Measurements from ENCODE around the gene LAD1. TPM values are rescaled to one million over a fixed set of nuclear protein-coding genes. Genes with fewer than 3 reads are reported as not detected.

LAD1 gene
- total and polyA plus RNA-seq, 8 donors, result 28.7 to 62.5 (median 44.3) TPM

GRCh38 chr1:201379733-201380242 lies 19.3 kb downstream of the LAD1 start:
- no peaks in the 10 kb centered on the region for H3K27me3 ChIP-seq
- 65 to 70% methylated on average over 9 of the region's 9 CpGs for WGBS, 2 donors
- no peaks in the 10 kb centered on the region for H3K36me3 ChIP-seq
- TF ChIP-seq CTCF (IDR thresholded peaks at IDR 0.05), result no peak
- DNase-seq, result peak in 1 of 6 donors; percentile 63
- no peaks in the 10 kb centered on the region for H3K4me1 ChIP-seq
- intact Hi-C loops (cut with DNase I), result no loop called here
- ATAC-seq, result peak in 1 of 4 donors; percentile 19
- no peaks in the 10 kb centered on the region for H3K9me3 ChIP-seq
- no peak for FAIRE-seq
- H3K27ac ChIP-seq, result no peak overlapping the region
- no peak overlapping the region for H3K4me3 ChIP-seq

GRCh38 chr1:201378804-201379203 lies 20.3 kb downstream of the LAD1 start:
- peak in 2 of 4 donors; percentile 6 to 13 for ATAC-seq
- Histone ChIP-seq H3K27me3 (no peaks in the 10 kb centered on the region), H3K9me3 (no peaks in the 10 kb centered on the region), H3K4me3 (no peak overlapping the region), H3K4me1 (no peaks in the 10 kb centered on the region), H3K36me3 (no peaks in the 10 kb centered on the region), H3K27ac (no peak overlapping the region)
- 35 to 49% methylated on average over 6 of the region's 6 CpGs for WGBS, 2 donors
- intact Hi-C loops (cut with DNase I), result no loop called here
- no peak for DNase-seq
- no peak for TF ChIP-seq CTCF (IDR thresholded peaks at IDR 0.05)
- FAIRE-seq, result no peak

- ATAC-seq, result no peak
- DNase-seq, result no peak
- Histone ChIP-seq H3K4me3 (no peak within 1 kb of the TSS), H3K36me3 (no peaks in the 10 kb centered on the region), H3K4me1 (no peaks in the 10 kb centered on the region), H3K27ac (no peak within 1 kb of the TSS), H3K9me3 (no peaks in the 10 kb centered on the region), H3K27me3 (no peaks in the 10 kb centered on the region)
- WGBS, 2 donors, result 45 to 56% methylated on average over 9 of the region's 9 CpGs
- no peak for FAIRE-seq
- intact Hi-C loops (cut with DNase I), result no loop called here
- no peak for TF ChIP-seq CTCF (IDR thresholded peaks at IDR 0.05)
Observed at GRCh38 chr1:201377611-201378092, 21.5 kb downstream of the LAD1 start, which contains the start of gene TNNT2. TNNT2 (minus strand) TSS chr1:201377680; CDS start chr1:201373254, 4,426 bp downstream.

GRCh38 chr1:201376464-201377374 lies 22.4 kb downstream of the LAD1 start:
- WGBS, 2 donors, result 31 to 36% methylated on average over 11 of the region's 11 CpGs

More at GRCh38 chr1:201376464-201377374, 22.4 kb downstream of the LAD1 start:
- peak; percentile 41 to 68 (median 58) for ATAC-seq
- intact Hi-C loops (cut with DNase I), result no loop called here
- no peak for FAIRE-seq
- Histone ChIP-seq H3K4me3 (no peak overlapping the region), H3K27ac (no peak overlapping the region), H3K4me1 (no peaks in the 10 kb centered on the region), H3K9me3 (no peaks in the 10 kb centered on the region), H3K36me3 (no peaks in the 10 kb centered on the region), H3K27me3 (no peaks in the 10 kb centered on the region)
- DNase-seq, result peak in 1 of 6 donors; percentile 63
- TF ChIP-seq CTCF (IDR thresholded peaks at IDR 0.05), result peak in 1 of 4 donors; percentile 43

All from pancreas (tissue), 10 donors.